HG03558 (cell line): ENCODE measurements around the gene CCDC177.

Source experiments
- ATAC-seq: cut with Tn5 transposase; IDR thresholded peaks from one replicate; pipeline ENCODE4 v1.9.1; 2021; ENCODE audit warnings: moderate number of reproducible peaks; ENCODE audit not compliant: unreplicated experiment; ENCODE audit errors: extremely low read depth

The CCDC177 gene

DNA sequence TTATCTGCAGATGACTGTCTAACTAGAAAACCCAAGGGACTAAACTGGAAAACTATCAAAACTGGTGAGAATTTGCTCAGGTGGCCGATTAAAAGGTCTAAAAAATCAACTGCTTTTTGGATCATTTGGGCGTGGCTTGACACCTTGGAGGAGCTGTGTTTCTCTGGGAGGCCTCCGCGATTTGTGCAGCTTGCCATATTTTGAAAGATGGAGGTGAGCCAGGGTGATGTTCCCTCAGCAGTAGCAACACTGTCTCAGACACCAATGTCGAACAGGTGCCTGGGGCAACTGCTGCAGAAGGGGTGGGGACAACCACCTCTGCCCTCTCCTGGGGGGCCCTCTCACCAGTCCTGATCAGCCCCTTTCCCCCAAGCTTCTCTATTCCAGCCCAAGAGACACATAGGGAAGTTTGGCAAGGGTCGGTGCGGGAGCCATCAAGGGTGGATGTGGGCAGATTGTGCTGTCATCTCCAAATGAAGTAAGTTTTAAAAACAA is 3.8 kb downstream of the CCDC177 start:
- no peak for ATAC-seq

DNA sequence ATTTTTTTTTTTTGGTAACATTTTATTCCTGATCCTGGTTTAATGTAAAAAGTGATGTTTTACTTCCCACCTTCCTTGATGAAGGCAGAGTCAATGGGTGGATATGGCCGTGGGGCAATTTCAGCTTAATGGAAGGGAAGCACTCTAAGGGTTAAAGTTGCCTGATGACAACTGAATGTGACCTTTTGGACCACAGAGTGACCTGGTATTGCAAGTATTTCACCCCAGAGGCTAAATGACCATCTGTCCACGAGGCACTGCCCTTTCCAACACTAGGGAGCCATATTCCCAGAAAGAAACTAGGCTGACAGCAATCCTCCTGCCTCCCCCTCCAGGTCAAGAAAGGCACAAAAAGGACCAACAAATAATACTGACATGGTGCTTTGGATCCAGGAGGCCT is 4.8 kb downstream of the CCDC177 start:
- no peak for ATAC-seq

DNA sequence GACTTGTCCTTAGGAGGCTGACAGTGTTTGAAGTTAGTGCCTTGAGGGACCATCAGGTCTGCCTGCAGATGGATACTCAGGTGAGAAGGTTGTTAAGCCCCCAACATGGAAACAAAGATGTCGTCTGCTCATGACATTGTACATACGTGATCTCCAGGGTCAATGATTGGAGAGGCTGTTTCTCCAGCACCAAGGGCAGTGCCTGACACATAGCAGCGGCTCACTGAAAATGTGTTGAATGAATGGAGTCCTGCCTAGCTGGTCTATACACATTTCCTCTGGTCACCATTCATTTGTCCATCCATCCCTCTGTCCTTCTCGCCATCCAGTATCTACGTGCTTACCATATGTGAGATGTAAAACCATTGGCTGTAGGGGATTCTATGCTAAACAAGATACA is 7.1 kb downstream of the CCDC177 start:
- no peak for ATAC-seq

DNA sequence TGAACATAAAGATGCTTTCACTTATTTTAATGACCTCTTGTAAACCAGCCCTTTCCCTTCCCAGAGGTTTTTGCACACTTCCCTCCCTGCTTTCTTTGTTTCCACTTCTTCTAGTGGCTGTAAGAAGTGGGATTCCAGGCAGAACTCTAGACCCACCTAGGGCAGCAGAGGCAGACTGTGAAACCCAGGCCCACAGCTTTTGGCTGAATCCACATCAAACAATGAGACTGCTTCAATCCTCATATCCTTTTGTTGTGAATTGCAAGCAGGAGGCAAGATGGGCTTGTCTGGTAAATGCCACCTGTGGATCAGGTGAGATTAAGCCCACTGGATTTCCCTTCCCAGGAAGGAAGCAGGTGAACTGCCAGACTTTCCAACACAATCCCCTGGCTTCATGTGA is 12.8 kb downstream of the CCDC177 start:
- ATAC-seq: no peak

DNA sequence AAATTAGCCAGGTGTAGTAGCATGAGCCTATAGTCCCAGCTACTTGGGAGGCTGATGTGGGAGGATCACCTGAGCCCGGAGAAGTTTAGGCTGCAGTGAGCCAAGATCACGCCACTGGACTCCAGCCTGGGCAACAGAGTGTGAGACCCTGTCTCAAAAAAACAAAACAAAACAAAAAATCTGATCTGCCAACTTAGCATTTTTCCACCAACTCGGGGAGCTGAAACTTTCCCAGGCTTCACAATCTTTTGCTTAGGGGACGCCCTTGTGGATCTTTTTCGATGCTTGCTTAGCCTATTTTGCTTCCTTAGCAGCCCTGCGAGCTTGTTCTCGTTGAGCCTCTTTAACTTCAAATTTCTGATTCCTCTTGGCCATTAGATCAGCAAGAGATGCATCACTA is 13.8 kb downstream of the CCDC177 start:
- no peak for ATAC-seq

DNA sequence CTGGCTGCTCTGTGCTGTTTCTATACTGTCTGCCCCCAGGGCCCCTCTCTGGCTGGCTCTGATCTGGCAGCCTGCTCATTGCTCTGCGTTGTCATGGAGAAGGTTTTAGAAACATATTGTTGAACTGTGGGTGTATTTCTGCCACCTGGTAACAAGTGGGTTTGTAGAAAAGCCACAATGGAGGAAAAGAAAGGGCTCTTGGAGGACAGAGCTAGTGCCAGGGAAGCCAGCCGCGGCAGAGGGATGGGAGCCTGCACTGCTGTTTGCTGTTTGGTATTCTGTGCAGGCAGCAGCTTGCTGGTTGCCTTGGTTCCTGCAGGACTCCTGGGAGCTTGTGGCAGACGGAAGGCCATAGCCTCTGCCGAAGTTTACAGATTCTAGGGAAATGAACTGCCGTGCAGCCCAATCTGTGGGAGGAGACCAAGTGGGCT is 15.1 kb downstream of the CCDC177 start:
- ATAC-seq: no peak

DNA sequence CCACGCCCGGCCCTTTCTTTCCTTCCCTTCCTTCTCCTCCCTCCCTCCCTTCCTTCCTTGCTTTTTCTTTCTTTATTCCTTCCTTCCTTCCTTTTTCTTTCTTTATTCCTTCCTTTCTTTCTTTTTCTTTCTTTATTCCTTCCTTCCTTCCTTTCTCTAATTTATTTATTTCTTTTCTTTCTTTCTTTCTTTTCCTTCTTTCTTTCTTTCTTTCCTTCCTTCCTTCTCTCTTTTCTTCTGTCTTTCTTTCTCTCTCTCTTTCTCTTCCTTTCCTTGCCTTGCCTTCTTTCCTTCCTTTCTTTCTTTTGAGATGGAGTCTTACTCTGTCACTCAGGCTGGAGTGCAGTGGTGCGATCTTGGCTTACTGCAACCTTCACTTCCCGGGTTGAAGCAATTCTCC is 15.9 kb downstream of the CCDC177 start:
- ATAC-seq: no peak

DNA sequence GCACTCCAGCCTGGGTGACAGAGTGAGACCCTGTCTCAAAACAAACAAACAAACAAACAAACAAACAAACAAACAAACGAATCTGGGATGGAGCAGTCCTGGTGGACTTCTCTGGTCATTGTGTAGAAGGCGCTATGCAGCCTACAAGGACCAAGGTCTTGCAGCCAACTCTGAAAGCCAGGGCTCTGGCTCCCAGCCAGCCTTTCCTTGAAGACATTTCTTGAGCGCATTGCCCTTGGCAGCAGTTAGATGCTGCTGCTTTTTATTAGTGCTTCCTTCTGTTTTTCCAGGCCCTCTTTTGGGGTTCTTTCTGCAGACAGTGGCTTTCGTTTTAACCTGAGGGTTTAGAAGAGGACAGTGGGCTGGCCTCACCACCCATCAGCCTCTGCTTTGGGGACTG is 20.2 kb downstream of the CCDC177 start:
- no peak for ATAC-seq

DNA sequence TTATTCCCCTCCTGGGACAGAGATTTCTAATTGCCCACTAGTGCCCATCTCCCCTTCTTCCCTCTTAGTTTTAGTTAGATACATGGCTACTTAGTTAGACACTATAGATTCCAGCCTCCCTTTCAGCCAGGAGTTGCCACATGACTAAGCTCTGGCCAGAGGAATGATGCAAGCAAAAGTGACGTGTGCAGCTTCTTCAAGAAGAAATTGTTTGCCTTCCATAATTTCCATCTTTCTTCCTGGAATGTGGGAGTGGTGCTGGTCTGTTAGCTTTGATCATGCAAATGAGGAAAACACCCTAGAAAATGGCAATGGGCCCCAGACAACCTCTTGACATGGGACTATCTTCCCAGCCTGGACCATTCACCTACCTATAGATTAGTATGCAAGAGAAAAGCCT is 21.4 kb downstream of the CCDC177 start:
- ATAC-seq: no peak

DNA sequence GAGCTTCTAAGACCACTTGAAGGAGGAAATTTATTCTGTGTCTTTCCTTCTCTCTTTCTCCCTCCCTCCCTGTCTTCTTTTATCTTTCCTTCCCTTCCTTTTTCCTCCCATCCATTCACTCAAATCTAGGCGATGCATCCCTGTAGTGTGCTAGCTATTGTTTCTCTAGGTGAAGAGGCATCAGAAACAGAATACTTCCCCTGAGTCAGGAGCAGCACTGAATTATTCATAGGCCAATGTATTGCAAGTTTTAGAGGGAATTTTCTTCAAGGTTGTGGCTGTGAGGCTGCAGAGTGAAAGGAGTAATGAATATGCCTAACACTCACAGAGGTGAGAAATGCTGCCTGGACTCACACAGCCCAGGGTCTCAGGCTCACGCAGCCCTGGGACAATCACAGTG is 23.2 kb downstream of the CCDC177 start:
- ATAC-seq: no peak

DNA sequence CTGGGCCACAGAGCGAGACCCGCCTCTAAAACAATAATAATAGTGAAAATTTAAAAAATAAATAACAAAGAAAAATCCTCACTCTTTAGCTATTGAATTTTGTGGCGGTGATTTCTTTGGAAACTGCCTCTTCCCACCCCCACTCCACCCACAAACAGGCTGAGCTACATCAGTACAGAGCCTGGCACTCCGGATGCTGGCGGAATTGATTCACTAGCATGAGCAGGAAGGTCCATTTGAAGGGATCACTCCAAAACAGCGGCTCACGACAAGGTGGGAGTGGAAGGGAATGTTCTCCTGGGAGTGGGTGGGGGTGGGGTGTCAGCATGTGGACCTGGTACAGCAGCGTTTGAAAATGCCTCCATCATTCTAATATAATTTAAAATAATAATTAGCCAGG is 26.1 kb downstream of the CCDC177 start:
- no peak for ATAC-seq

DNA sequence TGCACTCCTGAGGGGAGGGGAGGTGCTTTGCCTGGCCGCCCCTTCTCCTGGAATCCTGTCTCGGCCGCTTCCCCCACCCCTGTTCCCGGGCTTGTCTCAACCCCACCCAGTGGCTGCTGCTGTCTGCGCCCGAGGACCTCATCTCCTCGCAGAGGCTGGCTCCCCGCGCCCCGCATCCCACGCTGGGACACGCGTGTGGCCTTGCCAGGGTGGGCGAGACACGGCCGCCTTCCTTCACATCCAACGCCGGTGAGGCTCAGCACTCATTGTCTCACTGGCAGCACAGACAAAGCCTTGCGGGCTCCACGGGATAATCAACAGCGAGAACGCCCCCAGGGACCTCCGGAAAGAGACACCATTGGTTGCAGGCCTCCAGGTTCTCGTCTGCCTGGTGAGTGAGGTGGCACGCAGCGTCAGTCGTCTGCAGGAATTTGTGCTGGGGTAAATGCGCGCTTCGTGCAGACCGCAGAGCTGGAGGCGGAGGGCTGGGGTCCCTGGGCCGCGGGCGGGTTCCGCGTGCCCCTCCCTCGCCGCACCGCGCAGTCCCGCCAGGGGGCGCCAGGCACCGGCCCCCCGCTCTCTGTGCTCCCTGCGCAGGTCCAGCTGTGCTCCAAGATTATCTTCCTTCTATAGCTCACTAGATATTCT is 26.8 kb downstream of the CCDC177 start:
- no peak for ATAC-seq

DNA sequence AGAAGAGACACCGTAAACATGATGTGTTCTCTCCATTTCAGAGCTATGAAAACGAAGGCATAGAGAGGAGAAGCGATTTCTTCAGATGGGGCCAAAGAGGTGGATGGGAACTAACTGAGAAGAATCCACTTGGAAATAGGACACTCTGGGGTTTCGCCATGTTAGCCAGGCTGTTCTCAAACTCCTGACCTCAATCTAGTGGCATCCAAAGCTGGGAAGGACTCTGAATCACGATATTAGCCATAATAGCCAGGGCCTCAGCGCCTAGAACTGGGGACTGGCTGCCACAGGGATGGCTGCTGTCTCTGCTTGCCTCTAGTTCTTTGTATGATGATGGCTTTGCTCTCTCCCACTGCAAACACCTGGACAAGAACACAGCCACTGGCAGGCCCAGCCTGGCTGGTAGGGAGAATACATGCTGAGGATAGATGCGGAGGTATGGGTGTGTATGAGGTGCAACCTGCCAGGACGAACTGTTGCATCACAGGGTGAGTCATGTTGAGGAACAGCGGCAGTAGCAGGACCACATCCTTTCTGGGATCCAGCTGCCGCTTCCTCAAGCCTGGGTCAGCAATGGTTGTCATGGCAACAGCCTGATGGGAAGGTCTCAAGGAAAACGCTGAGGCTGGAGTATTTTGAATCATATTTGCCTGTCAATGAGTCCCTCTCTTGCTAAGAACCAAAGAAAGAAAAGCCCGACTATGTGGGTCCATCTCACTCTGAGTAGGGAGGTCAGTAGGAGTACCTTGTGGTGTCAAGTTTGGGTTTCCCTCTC is 31.1 kb downstream of the CCDC177 start:
- no peak for ATAC-seq

DNA sequence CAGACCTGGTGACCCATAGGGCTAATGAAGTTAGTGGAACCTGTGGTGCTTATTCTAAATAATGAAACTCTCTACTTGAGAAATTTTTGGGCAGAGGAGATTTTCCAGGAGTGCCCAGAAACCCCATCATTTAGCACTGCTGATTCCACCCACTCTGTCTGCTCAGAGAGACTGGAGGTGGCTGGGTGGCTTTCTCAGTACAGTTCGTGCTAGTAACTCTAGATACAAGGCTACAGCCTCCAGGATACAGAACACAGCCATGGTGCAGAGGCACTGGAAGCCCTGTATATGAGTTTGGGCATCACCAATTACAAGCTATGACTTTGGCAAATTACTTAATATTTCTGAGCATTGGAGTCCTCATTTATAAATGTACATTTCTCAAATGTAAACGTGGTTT is 32.4 kb downstream of the CCDC177 start:
- ATAC-seq: no peak

DNA sequence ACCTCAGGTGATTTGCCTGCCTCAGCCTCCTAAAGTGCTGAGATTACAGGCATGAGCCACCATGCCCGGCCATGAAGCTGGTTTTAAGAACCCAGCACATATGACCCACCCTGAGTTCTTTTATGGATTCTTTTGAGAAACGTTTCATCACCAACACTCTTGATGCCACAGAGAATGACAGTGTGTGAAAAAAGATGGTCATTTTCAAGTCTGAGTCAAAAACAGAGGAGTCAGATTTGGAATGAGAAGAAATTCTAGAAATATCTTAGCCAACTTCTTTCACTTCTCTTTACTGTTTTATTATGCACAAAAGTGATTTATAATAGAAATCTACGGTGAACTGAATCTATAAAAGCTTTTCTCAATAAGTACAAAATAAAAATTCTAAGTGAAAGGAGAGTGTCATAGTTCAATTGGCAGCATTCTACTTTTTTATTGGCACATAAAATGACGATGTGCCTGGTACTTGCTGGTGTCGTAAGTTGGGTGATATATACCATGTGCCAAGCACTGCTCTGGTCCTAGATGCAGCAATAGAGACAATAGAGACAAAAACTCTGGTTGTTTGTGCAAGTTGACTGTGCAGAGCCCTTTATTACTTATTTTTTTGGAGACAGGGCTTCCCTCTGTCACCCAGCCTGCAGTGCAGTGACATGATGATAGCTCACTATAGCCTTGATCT is 33.9 kb downstream of the CCDC177 start:
- ATAC-seq: no peak

DNA sequence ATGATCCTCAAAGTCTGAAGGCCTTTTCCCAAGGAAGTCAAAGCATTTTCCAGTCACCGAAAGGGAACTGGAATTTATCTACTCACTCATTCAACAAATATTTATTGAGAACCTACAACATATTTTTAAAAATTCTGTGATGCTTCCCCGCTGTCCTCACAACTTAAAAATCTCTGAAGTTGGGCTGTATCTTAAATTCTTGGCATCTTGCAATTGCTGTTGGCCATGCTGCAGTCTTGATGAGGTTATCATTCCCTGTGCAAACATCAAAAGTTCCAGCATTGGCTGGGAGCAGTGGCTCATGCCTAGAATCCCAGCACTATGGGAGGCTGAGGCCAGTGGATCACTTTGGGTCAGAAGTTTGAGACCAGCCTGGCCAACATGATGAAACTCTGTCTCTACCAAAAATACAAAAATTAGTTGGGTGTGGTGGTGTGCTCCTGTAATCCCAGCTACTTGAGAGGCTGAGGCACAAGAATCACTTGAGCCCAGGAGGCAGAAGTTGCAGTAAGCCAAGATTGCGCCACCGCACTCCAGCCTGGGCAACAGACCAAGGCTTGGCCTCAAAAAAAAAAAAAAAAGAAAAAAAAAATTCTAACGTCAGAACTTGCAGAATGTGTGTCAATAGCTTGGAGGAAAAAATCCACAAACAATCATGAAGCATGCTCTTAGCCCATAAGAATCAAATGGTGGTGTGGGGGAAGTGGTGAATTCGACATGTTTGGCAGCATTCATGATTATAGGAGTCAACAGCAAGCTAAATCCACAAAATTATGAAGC is 34.9 kb downstream of the CCDC177 start:
- no peak for ATAC-seq

DNA sequence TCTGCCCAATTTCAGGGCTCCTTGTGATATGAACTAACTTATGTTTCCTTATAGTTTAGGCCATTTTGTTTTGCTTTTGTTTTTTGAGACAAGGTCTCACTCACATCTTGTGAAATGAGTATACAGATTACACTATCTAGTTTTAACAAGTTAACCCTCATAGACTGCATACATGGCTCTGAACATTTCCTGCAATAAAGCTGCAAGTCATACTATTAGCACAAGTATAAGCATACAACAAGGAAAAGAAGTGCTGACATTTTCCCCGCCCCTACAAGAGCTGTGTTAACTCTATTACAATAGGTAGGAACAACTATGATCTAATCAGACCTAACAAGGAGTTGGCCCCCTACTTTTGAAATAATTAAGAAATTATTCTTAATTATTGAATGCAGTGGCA is 35.9 kb downstream of the CCDC177 start:
- no peak for ATAC-seq

DNA sequence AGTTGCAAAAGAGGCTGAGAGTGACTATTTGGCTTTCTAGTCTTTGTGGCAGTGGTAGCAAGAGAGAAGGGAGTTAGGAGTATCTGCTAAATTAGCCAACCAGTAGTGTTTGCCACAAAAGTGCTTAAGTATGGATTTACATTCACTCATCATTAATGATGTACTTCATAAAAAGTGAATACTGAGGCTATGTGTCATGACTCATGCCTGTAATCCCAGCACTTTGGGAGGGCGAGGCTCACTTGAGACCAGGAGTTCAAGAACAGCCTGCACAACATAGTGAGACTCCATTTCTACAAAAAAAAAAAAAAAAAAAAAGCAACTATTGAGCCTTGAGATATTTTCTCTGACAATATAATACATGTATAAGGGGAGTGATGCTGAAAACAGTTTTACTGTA is 36.8 kb downstream of the CCDC177 start:
- ATAC-seq: no peak

DNA sequence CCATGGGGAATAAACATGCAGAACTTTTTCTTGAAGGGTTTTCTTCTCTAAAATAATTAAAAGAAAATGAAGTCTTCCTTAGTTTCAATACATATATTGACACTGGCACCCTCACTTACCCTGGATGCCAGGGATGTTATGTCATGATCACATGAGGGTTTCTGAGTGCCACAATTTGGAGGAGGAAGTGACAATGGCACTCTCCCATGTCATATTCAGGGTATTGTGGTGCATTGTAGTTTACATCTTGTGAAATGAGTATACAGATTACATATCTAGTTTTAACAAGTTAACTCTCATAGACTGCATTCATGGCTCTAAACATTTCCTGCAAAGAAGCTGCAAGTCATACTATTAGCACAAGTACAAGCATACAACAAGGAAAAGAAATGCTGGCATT is 37.7 kb downstream of the CCDC177 start:
- no peak for ATAC-seq

DNA sequence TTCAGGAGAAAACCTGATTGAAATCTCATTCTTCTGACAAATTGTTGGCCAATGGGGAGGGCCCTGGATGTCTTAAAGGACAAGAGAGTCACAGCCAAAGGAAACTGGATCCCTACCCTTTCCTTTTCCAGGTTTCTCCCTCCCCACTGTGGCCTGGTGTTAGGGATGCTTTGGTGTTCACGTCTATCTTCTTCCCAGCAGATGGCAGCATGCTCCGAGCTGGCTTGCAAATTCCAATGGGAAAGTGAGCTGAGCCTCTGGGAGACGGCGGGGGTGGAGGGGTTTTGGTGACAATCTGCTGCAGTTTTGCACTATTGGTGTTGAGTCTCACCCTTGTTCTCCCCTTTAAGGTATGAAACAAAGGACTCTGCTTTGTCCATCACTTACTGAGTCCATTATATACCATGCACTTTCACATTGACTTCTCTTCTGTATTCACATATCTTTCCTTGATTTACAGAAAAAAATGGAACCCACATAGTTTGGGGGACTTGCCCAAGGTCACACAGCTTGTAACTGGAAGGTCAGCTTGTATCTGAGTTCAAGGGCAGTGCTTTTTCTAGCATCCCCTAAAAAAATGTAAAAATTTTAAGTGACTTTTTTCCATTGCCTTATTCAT is 39.3 kb downstream of the CCDC177 start:
- ATAC-seq: no peak
